DND-41 (cell line): Measurements from ENCODE around the gene LRRC46.
A peak's percentile ranks its signal among the peaks of the same experiment; 100 is the strongest.

Experiments used
- ATAC-seq: fragments of 200-7000 bp; cut with Tn5 transposase; 3 replicates; pipeline ENCODE4 v1.9.1; 2021; ENCODE audit warnings: low read depth; ENCODE audit not compliant: insufficient read depth
- DNase-seq: peaks from one replicate; pipeline ENCODE4 v3.0.0-alpha.2; 2020
- H2AFZ ChIP-seq: 2 replicates; pipeline ENCODE4 v1.6.0; 2012; ENCODE audit warnings: low read depth, low read length
- H3K27ac ChIP-seq: 2 replicates; pipeline ENCODE4 v1.5.1; 2012; ENCODE audit warnings: low read length, inconsistent platforms
- H3K27me3 ChIP-seq: fragments of 200-600 bp; sonication (generic); 2 replicates; pipeline ENCODE4 v1.6.0; 2012; ENCODE audit warnings: low read length, mild to moderate bottlenecking, inconsistent platforms; ENCODE audit not compliant: insufficient read depth, poor library complexity
- H3K36me3 ChIP-seq: 2 replicates; pipeline ENCODE4 v1.5.1; 2012; ENCODE audit warnings: low read length, inconsistent platforms; ENCODE audit not compliant: insufficient read depth
- H3K4me1 ChIP-seq: 2 replicates; pipeline ENCODE4 v1.5.1; 2012; ENCODE audit warnings: mild to moderate bottlenecking, low read length; ENCODE audit not compliant: insufficient read depth
- H3K4me2 ChIP-seq: 2 replicates; pipeline ENCODE4 v1.6.0; 2012; ENCODE audit warnings: mild to moderate bottlenecking, moderate library complexity, low read length, inconsistent platforms; ENCODE audit not compliant: insufficient read depth
- H3K4me3 ChIP-seq, 2 experiments: fragments of 200-600 bp in 1 of 2; shearing (Covaris generic) in 1 of 2; 2 replicates each; pipeline ENCODE4 v1.5.1; 2012 to 2016; ENCODE audit warnings: inconsistent platforms in 2 of 2, low read length in 2 of 2, mild to moderate bottlenecking in 2 of 2, low read depth in 1 of 2, moderate library complexity in 1 of 2
- H3K79me2 ChIP-seq: 2 replicates; pipeline ENCODE4 v1.6.0; 2012; ENCODE audit warnings: low read length, inconsistent platforms; ENCODE audit not compliant: insufficient read depth
- H3K9ac ChIP-seq: 2 replicates; pipeline ENCODE4 v1.6.0; 2012; ENCODE audit warnings: low read depth, mild to moderate bottlenecking, inconsistent platforms, low read length, moderate library complexity
- H3K9me3 ChIP-seq: 2 replicates; pipeline ENCODE4 v1.5.1; 2012; ENCODE audit warnings: low read length, moderate library complexity, mild to moderate bottlenecking, inconsistent platforms; ENCODE audit not compliant: insufficient read depth, severe bottlenecking
- H4K20me1 ChIP-seq: 2 replicates; pipeline ENCODE4 v1.6.0; 2012; ENCODE audit warnings: low read length; ENCODE audit not compliant: insufficient read depth
- CTCF ChIP-seq: IDR thresholded peaks from 2 replicates; pipeline ENCODE4 v1.5.1; 2012; ENCODE audit warnings: borderline replicate concordance, low read length, moderate library complexity, mild to moderate bottlenecking; ENCODE audit not compliant: poor library complexity, severe bottlenecking; ENCODE audit errors: extremely low read depth
- EZH2 ChIP-seq: IDR thresholded peaks from 3 replicates; pipeline ENCODE4 v1.6.1; 2012; ENCODE audit warnings: borderline replicate concordance, low read depth, mild to moderate bottlenecking, moderate library complexity, low read length, inconsistent platforms; ENCODE audit not compliant: severe bottlenecking

Gene LRRC46

GRCh38 chr17:47831003-47831933 lies at the start of gene LRRC46, which contains the start of gene MRPL10:
LRRC46 (plus strand) TSS chr17:47831670; CDS start chr17:47831990, 320 bp downstream.
MRPL10 (minus strand) TSS chr17:47831541; CDS start chr17:47831511, 30 bp downstream.
- Histone ChIP-seq H3K36me3 (peaks cover 30% of the 10 kb centered on the region), H3K4me3 (peak within 1 kb of the TSS; percentile 93 to 97), H3K4me2 (peak within 1 kb of the TSS; percentile 73), H3K79me2 (peaks cover 32% of the 10 kb centered on the region), H4K20me1 (peaks cover 6% of the 10 kb centered on the region), H2AFZ (peak within 1 kb of the TSS; percentile 97), H3K9ac (peak within 1 kb of the TSS; percentile 77), H3K27me3 (no peaks in the 10 kb centered on the region), H3K27ac (peak within 1 kb of the TSS; percentile 91), H3K4me1 (peaks cover 30% of the 10 kb centered on the region), H3K9me3 (no peaks in the 10 kb centered on the region)
- TF ChIP-seq EZH2: no peak
- TF ChIP-seq CTCF: peak; percentile 53
- DNase-seq (peak; percentile 93), ATAC-seq (peak; percentile 95)

- no peak overlapping the region for H3K4me2 ChIP-seq
- H3K36me3 ChIP-seq: no peaks in the 10 kb centered on the region
- no peaks in the 10 kb centered on the region for H3K79me2 ChIP-seq
- TF ChIP-seq CTCF: no peak
- TF ChIP-seq EZH2: no peak
- no peaks in the 10 kb centered on the region for H3K9me3 ChIP-seq
- no peak overlapping the region for H2AFZ ChIP-seq
- H3K27ac ChIP-seq: no peak overlapping the region
- no peak overlapping the region for H3K9ac ChIP-seq
- DNase-seq (peak; percentile 69), ATAC-seq (peak; percentile 83)
- H3K4me3 ChIP-seq: no peak overlapping the region
- no peaks in the 10 kb centered on the region for H3K27me3 ChIP-seq
- no peaks in the 10 kb centered on the region for H3K4me1 ChIP-seq
- no peaks in the 10 kb centered on the region; the same call in 1 of the 2 replicates for H4K20me1 ChIP-seq
Measured at GRCh38 chr17:47785538-47786123, 45.8 kb upstream of the LRRC46 start.

- Histone ChIP-seq H3K9ac (no peak overlapping the region), H3K4me2 (no peak overlapping the region), H4K20me1 (no peaks in the 10 kb centered on the region; the same call in 1 of the 2 replicates), H3K27ac (no peak overlapping the region), H3K79me2 (no peaks in the 10 kb centered on the region), H3K36me3 (no peaks in the 10 kb centered on the region), H3K4me3 (no peak overlapping the region), H3K27me3 (peaks cover 5% of the 10 kb centered on the region), H3K4me1 (no peaks in the 10 kb centered on the region), H3K9me3 (no peaks in the 10 kb centered on the region), H2AFZ (no peak overlapping the region)
- DNase-seq (no peak), ATAC-seq (no peak)
- no peak for TF ChIP-seq EZH2
- TF ChIP-seq CTCF: no peak
Measured at GRCh38 chr17:47789611-47790561, 41.6 kb upstream of the LRRC46 start.
